Measurements from ENCODE around the gene NOSIP.

Gene NOSIP

DNA sequence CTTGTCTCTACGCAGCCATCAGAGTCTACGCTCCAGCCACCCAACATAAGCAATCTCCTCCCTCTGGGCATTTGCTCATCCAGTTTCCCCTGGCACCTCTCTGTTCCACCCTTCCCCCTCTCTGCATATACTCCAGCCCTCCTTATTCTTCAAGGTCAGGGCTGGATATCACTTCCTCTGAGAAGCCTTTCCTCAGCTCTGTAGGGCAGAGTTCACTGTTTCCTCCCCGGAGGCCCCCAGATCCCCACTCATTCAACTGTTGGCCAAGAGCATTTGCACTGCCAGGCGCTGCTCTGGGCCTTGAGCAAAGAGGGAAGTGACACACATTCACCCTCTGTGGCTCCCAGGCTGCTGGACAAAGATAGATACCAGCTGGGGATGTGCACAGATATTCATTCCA lies 64.6 kb downstream of the NOSIP start:
- TF ChIP-seq POLR2A (IDR thresholded peaks at IDR 0.05; ENCODE audit: extremely low read depth, insufficient read length) (no peak), MYC (IDR thresholded peaks at IDR 0.05; ENCODE audit: low read depth, low read length) (peak; percentile 69; the same call in 1 of the 2 replicates), MAX (IDR thresholded peaks at IDR 0.05; ENCODE audit: low read depth, low read length) (peak; percentile 35; the same call in 1 of the 2 replicates)
- no peak overlapping the region for H3K4me3 ChIP-seq (ENCODE audit: low read depth, low read length)
- peak; percentile 97 for DNase-seq (ENCODE audit: low read depth)

DNA sequence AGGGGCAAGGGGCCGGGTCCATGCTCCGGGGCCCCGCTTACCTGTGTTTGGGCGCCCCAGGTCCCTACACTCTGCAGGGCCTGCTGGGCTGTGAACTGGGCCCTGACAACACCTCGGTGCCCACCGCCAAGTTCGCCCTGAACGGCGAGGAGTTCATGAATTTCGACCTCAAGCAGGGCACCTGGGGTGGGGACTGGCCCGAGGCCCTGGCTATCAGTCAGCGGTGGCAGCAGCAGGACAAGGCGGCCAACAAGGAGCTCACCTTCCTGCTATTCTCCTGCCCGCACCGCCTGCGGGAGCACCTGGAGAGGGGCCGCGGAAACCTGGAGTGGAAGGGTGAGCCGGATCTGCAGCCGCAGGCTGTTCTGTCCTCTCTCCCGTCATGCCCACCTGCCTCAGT lies 66.2 kb downstream of the NOSIP start:
- TF ChIP-seq, protein P1, sequence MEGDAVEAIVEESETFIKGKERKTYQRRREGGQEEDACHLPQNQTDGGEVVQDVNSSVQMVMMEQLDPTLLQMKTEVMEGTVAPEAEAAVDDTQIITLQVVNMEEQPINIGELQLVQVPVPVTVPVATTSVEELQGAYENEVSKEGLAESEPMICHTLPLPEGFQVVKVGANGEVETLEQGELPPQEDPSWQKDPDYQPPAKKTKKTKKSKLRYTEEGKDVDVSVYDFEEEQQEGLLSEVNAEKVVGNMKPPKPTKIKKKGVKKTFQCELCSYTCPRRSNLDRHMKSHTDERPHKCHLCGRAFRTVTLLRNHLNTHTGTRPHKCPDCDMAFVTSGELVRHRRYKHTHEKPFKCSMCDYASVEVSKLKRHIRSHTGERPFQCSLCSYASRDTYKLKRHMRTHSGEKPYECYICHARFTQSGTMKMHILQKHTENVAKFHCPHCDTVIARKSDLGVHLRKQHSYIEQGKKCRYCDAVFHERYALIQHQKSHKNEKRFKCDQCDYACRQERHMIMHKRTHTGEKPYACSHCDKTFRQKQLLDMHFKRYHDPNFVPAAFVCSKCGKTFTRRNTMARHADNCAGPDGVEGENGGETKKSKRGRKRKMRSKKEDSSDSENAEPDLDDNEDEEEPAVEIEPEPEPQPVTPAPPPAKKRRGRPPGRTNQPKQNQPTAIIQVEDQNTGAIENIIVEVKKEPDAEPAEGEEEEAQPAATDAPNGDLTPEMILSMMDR (IDR thresholded peaks at IDR 0.05; ENCODE audit: low read depth, low read length) = no peak
- no peak for TF ChIP-seq MAX (IDR thresholded peaks at IDR 0.05; ENCODE audit: low read depth, low read length)
- TF ChIP-seq MYC (IDR thresholded peaks at IDR 0.05; ENCODE audit: low read depth, low read length) = no peak
- TF ChIP-seq POLR2A (IDR thresholded peaks at IDR 0.05; ENCODE audit: extremely low read depth, insufficient read length) = no peak
- no peak overlapping the region for H3K4me3 ChIP-seq (ENCODE audit: low read depth, low read length)
- DNase-seq (ENCODE audit: low read depth) = no peak

- DNase-seq (ENCODE audit: low read depth) = no peak
- TF ChIP-seq MAX (IDR thresholded peaks at IDR 0.05; ENCODE audit: low read depth, low read length) (no peak), MYC (IDR thresholded peaks at IDR 0.05; ENCODE audit: low read depth, low read length) (no peak), POLR2A (IDR thresholded peaks at IDR 0.05; ENCODE audit: extremely low read depth, insufficient read length) (no peak)
- TF ChIP-seq, protein P1 (IDR thresholded peaks at IDR 0.05; ENCODE audit: low read depth, low read length) = no peak
- H3K4me3 ChIP-seq (ENCODE audit: low read depth, low read length) = no peak overlapping the region
Observed at GRCh38 chr19:49513746-49514118, 66.6 kb downstream of the NOSIP start.

DNA sequence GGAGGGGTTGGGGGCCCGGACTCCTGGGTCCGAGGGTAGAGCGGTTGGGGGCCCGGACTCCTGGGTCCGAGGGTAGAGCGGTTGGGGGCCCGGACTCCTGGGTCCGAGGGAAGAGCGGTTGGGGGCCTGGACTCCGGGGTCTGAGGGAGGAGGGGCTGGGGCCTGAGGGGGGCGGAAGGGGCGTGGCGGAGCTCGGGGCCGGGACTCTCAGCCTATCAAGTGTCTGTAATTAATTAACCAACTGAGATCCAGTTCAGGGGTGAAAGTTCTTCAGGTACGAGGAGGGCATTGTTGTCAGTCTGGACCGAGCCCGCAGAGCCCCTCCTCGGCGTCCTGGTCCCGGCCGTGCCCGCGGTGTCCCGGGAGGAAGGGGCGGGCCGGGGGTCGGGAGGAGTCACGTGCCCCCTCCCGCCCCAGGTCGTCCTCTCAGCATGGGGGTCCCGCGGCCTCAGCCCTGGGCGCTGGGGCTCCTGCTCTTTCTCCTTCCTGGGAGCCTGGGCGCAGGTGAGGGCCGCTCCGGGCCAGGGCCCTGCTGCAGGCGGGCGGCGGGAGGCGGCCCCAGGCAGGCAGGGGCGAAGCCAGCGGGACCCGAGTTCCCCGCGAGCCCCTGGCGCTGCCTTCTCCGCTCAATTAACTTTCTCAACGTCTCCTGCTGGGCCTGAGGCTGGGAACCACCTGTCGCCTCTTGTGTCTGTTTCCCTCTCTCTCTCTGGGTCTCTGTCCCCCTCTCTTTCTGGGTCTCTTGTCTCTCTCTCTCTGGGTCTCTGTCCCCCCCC lies 67.2 kb downstream of the NOSIP start:
- DNase-seq (ENCODE audit: low read depth) = peak; percentile 53
- peak overlapping the region; percentile 42 for H3K4me3 ChIP-seq (ENCODE audit: low read depth, low read length)
- TF ChIP-seq MYC (IDR thresholded peaks at IDR 0.05; ENCODE audit: low read depth, low read length) (no peak), MAX (IDR thresholded peaks at IDR 0.05; ENCODE audit: low read depth, low read length) (no peak; the same call in 1 of the 2 replicates), POLR2A (IDR thresholded peaks at IDR 0.05; ENCODE audit: extremely low read depth, insufficient read length) (no peak)
- TF ChIP-seq, protein P1 (IDR thresholded peaks at IDR 0.05; ENCODE audit: low read depth, low read length) = no peak

DNA sequence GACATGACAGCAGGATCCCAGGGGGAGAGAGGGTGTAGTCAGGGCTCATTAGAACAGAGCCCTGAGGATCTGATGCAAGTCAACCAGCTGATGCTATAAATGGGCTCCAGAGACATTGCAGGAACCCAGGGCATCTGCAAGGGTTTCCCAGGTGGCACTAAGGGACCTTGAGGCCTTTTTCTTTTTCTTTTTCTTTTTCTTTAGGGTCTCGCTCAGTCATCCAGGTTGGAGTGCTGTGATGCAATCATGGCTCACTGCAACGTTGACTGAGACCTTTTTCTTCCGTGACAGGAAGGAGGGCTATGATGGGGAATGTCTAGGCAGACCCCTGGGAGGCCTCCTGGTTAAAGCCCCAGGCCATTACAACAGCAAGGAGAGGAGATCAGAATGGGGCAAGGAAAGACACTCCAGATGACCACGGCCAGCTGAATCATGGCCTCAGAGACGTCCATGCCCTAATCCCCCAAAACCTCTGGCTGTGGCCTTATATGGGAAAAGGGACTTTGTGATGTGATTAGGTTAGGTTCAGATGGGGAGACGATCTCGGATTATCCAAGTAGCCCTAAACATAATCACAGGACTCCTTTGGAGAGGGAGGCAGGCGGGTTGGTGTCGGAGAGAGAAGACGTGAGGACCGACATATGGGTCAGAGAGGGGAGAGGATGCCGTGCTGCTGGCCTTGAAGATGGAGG lies 72.4 kb downstream of the NOSIP start:
- H3K4me3 ChIP-seq (ENCODE audit: low read depth, low read length) = no peak overlapping the region
- DNase-seq (ENCODE audit: low read depth) = no peak
- TF ChIP-seq, protein P1 (IDR thresholded peaks at IDR 0.05; ENCODE audit: low read depth, low read length) = no peak
- TF ChIP-seq MYC (IDR thresholded peaks at IDR 0.05; ENCODE audit: low read depth, low read length) = no peak
- TF ChIP-seq POLR2A (IDR thresholded peaks at IDR 0.05; ENCODE audit: extremely low read depth, insufficient read length) = no peak
- TF ChIP-seq MAX (IDR thresholded peaks at IDR 0.05; ENCODE audit: low read depth, low read length) = no peak
